Stomach smooth muscle (tissue), 2 donors: ENCODE measurements around the gene NUP107.

Experiments
- H3K27ac ChIP-seq: one replicate; pipeline ENCODE4 v1.7.0; 2013; ENCODE audit warnings: mild to moderate bottlenecking, low read length, inconsistent platforms
- H3K27me3 ChIP-seq, 2 donors: one replicate each; pipeline ENCODE4 v1.7.0; 2013; ENCODE audit warnings: low read length in 2 of 2; ENCODE audit not compliant: insufficient read depth in 2 of 2, control insufficient read depth in 1 of 2
- H3K36me3 ChIP-seq, 2 donors: one replicate each; pipeline ENCODE4 v1.7.0; 2013; ENCODE audit warnings: low read length in 2 of 2; ENCODE audit not compliant: control insufficient read depth in 2 of 2, insufficient read depth in 2 of 2
- H3K4me1 ChIP-seq: one replicate; pipeline ENCODE4 v1.7.0; 2013; ENCODE audit warnings: low read length; ENCODE audit not compliant: control insufficient read depth, insufficient read depth
- H3K4me3 ChIP-seq, 2 donors: one replicate each; pipeline ENCODE4 v1.7.0; 2013; ENCODE audit warnings: low read length in 2 of 2
- H3K9ac ChIP-seq, 2 donors: one replicate each; pipeline ENCODE4 v1.7.0; 2013; ENCODE audit warnings: low read length in 2 of 2, mild to moderate bottlenecking in 1 of 2
- H3K9me3 ChIP-seq, 2 donors: one replicate each; pipeline ENCODE4 v1.7.0; 2013; ENCODE audit warnings: low read length in 2 of 2; ENCODE audit not compliant: control insufficient read depth in 2 of 2
- donor health status: healthy.
- donor health status: Pancreatic carcinoma.

The NUP107 gene

DNA sequence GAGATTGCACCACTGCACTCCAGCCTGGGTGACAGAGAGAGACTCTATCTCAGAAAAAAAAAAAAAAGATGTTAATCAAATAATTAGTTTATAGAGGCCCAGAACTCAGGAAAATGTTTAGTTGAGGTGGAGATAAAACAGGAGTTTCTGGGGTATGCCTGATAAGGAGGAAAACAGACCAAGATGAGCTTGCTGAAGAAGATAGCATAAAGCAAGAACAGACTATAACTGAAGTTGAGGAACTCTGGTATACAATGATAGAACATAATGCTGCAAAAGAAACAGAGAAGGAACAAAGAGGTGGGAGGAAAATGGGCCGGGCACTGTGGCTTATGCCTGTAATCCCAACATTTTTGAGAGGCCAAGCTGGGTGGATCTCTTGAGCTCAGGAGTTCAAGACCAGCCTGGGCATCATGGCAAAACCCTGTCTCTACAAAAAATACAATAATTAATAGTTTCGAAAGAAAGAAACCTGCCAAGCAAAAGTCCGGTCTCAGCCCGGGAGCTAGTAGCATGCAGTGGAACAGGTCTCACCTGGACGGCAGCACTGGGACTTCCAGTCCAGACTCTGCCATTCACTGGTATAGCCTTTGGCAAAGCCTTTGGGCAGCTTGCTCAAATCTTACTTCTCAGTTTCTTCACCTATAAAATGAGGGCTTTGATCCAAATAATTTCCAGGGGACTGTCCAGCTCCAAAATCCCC, 84.6 kb downstream of the NUP107 start:
- Histone ChIP-seq H3K9me3 (no peaks in the 10 kb centered on the region), H3K27me3 (no peaks in the 10 kb centered on the region), H3K4me3 (no peak overlapping the region), H3K9ac (no peak overlapping the region), H3K27ac (no peak overlapping the region), H3K36me3 (peaks cover 3% of the 10 kb centered on the region in 2 donors), H3K4me1 (no peaks in the 10 kb centered on the region)

DNA sequence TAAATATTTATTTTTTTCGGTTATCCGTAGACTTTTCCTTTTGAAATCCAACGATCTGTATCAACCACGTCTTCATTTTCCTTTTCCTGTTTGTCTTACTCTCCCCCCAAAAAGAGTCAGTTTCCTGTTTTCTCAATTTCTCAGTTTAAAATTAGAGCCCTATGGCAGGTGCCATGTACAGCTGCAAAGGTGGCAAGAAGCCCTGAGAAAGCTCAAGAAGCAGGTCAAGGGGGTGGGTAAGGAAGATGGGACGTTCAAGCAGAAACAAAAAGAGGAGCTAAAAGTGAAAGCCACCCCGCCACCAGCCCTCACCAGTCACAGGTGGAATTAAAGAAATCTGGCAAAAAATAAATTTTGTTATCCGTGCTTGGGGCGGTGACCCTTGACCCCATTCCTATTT, 85.9 kb downstream of the NUP107 start:
- no peaks in the 10 kb centered on the region for H3K27me3 ChIP-seq
- H3K4me3 ChIP-seq, result no peak overlapping the region
- H3K27ac ChIP-seq, result no peak overlapping the region
- no peaks in the 10 kb centered on the region for H3K4me1 ChIP-seq
- no peaks in the 10 kb centered on the region for H3K36me3 ChIP-seq
- H3K9ac ChIP-seq, result no peak overlapping the region
- no peaks in the 10 kb centered on the region for H3K9me3 ChIP-seq

DNA sequence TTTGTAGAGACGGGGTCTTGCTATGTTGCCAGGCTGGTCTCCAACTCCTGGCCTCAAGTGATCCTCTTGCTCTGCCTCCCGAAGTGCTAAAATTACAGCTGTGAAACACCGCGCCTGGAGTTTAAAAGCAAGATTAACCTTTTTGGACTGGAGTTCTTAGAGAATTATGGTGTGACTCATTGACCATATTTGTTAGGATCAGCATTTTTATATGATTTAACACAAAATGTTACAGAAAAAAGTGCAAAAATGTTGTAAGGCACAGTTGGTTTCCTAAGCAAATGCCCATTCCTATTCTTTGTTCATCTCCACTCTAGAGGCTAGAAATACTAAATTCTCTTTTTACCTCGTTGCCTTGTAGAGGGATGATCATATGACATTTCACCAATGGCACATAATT, 86.8 kb downstream of the NUP107 start:
- Histone ChIP-seq H3K4me1 (no peaks in the 10 kb centered on the region), H3K36me3 (no peaks in the 10 kb centered on the region), H3K9me3 (no peaks in the 10 kb centered on the region)

DNA sequence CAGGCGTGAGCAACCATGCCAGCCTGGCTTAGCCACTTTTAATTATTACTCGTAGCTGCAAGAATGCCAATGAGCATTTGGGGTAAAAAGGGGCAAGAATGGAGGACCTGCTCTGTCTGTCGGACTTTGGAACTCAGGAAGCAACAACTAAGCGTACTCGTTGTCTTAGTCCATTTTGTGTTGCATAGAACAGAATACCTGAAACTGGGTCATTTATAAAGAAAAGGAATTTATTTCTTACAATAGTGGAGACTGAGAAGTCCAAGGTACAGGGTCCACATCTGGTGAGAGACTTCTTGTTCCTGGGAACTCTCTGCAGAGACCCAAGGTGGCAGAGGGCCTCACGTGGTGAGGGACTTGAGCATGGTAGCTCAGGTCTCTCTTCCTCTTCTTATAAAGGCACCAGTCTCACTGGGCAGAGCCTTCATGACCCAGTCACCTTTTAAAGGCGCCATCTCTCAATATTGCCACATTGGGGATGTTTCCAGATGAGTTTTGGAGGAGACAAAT, 88.4 kb downstream of the NUP107 start:
- no peaks in the 10 kb centered on the region for H3K27me3 ChIP-seq
- no peak overlapping the region for H3K4me3 ChIP-seq
- no peaks in the 10 kb centered on the region for H3K36me3 ChIP-seq
- no peak overlapping the region for H3K9ac ChIP-seq
- H3K9me3 ChIP-seq, result no peaks in the 10 kb centered on the region
- no peak overlapping the region for H3K27ac ChIP-seq
- H3K4me1 ChIP-seq, result no peaks in the 10 kb centered on the region

More for the DNA sequence above, 86.8 kb downstream of the NUP107 start:
- Histone ChIP-seq H3K27me3 (no peaks in the 10 kb centered on the region), H3K4me3 (no peak overlapping the region), H3K27ac (no peak overlapping the region), H3K9ac (no peak overlapping the region)

DNA sequence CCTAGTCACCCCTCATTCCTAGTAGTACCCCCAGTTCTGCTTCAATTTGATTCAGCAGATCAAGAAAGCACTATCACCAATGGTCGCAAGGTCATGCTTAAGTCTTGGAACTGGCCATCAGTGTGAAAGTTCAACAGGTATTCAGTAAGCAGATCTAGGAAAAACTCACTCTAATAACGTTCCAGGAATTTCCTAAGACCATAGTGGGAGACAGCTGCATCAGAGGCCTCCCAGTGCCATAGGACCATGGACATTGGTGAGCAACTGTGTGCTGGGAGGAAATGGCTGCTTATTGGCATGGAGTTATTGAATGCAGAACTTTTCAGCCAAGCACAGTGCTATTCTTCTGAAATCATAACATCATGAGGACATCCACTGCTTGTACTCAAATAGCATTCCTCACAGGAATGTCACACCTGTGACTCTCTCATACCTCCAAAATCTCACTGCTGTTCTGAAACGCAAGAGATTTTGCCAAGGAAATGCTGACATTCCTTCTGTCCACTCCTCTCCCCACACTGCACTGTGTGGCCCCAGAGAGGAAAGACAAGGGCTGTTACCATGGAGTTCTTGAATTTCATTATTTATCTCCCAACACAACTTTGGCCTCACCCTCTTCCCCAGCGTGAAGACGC, 90.3 kb downstream of the NUP107 start:
- Histone ChIP-seq H3K9me3 (no peaks in the 10 kb centered on the region), H3K27ac (no peak overlapping the region), H3K4me3 (no peak overlapping the region), H3K36me3 (no peaks in the 10 kb centered on the region), H3K27me3 (no peaks in the 10 kb centered on the region), H3K9ac (no peak overlapping the region), H3K4me1 (no peaks in the 10 kb centered on the region)

DNA sequence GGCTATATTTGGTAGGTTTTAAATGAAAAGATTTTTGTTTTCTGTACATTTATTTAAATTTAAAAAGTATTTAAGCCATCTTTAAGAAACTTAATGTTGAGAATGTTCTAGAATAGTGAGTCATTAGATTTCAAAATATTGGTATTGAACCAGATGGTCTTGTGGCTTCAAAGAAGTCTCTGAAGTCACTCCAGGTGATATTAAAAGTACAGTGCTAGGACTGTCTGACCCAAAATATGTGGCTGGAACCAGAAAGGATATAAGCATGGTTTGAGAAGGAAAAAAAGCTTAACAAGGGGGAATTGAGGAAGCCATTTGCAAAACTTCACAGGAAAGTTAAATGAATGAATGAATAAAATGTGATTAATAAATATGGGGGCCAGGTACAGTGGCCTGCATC, 92.5 kb downstream of the NUP107 start:
- Histone ChIP-seq H3K4me1 (no peaks in the 10 kb centered on the region), H3K36me3 (no peaks in the 10 kb centered on the region), H3K27me3 (no peaks in the 10 kb centered on the region), H3K9me3 (no peaks in the 10 kb centered on the region), H3K4me3 (no peak overlapping the region), H3K27ac (no peak overlapping the region), H3K9ac (no peak overlapping the region)

DNA sequence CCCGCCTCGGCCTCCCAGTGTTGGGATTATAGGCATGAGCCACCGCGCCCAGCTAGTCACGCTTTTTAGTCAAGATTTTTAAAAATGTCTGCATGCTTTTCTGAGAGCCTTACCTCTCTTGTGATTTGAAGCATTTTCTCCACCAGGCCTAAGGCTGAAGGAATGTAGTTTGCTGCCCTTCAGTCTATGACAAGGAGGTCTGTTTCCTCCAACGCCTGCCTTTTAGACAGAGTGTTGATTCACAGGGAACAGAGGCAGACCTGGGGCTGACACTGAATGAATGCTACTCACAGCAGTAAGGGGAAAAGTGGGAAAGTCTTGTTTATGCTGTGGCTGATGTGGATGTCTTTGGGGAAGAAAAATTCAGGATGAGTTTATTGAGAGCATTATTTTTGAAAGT, 94.0 kb downstream of the NUP107 start:
- Histone ChIP-seq H3K9ac (no peak overlapping the region), H3K36me3 (no peaks in the 10 kb centered on the region), H3K27me3 (no peaks in the 10 kb centered on the region), H3K27ac (no peak overlapping the region), H3K4me3 (no peak overlapping the region), H3K4me1 (no peaks in the 10 kb centered on the region), H3K9me3 (no peaks in the 10 kb centered on the region)

DNA sequence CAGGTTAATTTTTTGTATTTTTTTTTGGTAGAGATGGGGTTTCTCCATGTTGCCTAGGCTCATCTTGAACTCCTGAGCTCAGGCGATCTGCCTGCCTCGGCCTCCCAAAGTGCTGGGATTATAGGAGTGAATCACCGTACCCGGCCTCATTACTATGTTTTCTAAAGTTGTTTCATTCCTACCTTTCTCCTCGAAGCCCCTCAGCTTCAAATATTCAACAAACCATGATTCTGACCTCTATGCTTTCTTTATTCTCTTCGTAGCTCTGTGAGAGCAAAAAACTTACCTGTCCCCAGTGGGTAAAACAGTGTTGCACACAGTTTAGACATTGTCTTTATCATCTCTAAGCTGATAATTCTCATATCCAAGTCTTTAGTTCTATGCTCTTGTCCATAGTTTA, 95.0 kb downstream of the NUP107 start:
- H3K27me3 ChIP-seq, result no peaks in the 10 kb centered on the region
- no peak overlapping the region for H3K27ac ChIP-seq
- H3K36me3 ChIP-seq, result no peaks in the 10 kb centered on the region
- H3K9ac ChIP-seq, result no peak overlapping the region
- no peaks in the 10 kb centered on the region for H3K4me1 ChIP-seq
- no peak overlapping the region for H3K4me3 ChIP-seq
- no peaks in the 10 kb centered on the region for H3K9me3 ChIP-seq

DNA sequence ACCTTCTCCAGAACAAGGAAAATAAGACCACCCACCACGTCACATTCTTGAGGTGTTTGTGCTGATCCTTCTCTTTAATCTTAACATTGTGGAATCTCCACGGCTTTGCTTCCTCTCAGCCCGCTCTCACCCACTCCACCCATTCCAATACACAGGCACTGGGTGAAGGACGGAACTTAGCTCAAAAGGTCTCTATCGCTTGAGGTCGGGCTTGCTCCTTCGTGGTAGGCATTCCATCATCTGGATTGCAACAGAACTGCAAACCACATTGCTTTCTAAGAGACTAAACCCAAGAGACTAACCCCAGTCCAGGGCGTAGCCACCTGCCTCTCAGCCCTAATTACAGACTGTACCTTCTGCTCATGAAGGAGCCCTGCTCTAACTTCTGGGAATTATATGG, 97.2 kb downstream of the NUP107 start:
- Histone ChIP-seq H3K27ac (no peak overlapping the region), H3K27me3 (no peaks in the 10 kb centered on the region), H3K4me3 (no peak overlapping the region), H3K9ac (no peak overlapping the region), H3K9me3 (no peaks in the 10 kb centered on the region), H3K36me3 (no peaks in the 10 kb centered on the region), H3K4me1 (no peaks in the 10 kb centered on the region)

DNA sequence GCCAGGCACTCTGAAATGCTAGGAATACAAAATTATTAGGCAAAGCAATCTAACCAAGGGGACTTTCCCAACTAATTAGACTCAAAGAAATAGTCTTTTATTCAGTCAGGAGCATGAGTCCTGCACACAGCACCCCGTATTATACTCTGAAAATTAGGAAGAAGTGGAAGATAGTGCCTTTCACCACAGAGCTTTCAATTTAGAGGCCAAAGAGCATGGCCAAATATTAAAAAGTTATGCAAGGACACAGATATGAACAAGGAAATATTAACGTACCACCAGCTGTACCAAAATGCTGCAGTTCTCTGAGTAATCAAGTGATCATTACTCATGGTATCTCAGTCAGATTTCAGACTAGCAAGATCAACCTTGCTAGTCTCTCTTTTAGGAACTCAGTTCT, 98.6 kb downstream of the NUP107 start:
- H3K4me3 ChIP-seq, result no peak overlapping the region
- H3K36me3 ChIP-seq, result no peaks in the 10 kb centered on the region
- no peaks in the 10 kb centered on the region for H3K9me3 ChIP-seq
- no peaks in the 10 kb centered on the region for H3K27me3 ChIP-seq
- no peak overlapping the region for H3K9ac ChIP-seq
- H3K4me1 ChIP-seq, result no peaks in the 10 kb centered on the region
- H3K27ac ChIP-seq, result no peak overlapping the region

DNA sequence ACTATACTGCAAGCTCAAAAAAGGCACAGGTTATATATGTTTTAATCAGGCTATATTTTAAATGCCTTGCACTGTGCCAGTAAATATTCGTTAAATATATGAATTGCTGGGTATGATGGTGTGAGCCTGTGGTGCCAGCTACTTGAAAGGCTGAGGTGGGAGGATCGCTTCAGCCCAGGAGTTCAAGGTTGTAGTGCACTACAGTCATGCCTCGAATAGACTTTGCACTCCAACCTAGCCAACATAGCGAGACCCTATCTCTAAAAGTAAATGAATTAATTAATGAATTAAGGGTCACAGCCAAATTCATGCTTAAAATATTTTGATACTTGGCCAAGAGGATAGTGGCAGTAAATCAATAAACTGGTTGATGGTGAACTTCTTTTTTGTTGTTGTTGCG, 99.0 kb downstream of the NUP107 start:
- no peak overlapping the region for H3K27ac ChIP-seq
- no peaks in the 10 kb centered on the region for H3K4me1 ChIP-seq
- no peaks in the 10 kb centered on the region for H3K27me3 ChIP-seq
- H3K4me3 ChIP-seq, result no peak overlapping the region
- no peak overlapping the region for H3K9ac ChIP-seq
- H3K36me3 ChIP-seq, result no peaks in the 10 kb centered on the region
- no peaks in the 10 kb centered on the region for H3K9me3 ChIP-seq
